ENCODE results near the gene NAV3. TPM values are rescaled to one million over a fixed set of nuclear protein-coding genes. Genes with fewer than 3 reads are reported as not detected.
A peak's percentile ranks its signal among the peaks of the same experiment; 100 is the strongest.

The NAV3 gene
- total RNA-seq, 6 donors from 2014 or later = 3.5 to 24.1 (median 8.6) TPM

GRCh38 chr12:77835969-77836368, 5.3 kb downstream of the NAV3 start:
- no peaks in the 10 kb centered on the region for H3K36me3 ChIP-seq
- no peaks in the 10 kb centered on the region for H3K9me3 ChIP-seq
- DNase-seq (no peak), ATAC-seq (ENCODE audit: low FRiP score in 2 of 2) (no peak)
- H3K4me1 ChIP-seq = no peaks in the 10 kb centered on the region
- no peak overlapping the region for H3K27ac ChIP-seq
- H3K27me3 ChIP-seq = no peaks in the 10 kb centered on the region
- H3K4me3 ChIP-seq = no peak overlapping the region
- no peak for TF ChIP-seq CTCF (IDR thresholded peaks at IDR 0.05)
- TF ChIP-seq POLR2A (IDR thresholded peaks at IDR 0.05) = no peak
- no peak for TF ChIP-seq EP300 (IDR thresholded peaks at IDR 0.05)
- no peak for TF ChIP-seq POLR2AphosphoS5 (IDR thresholded peaks at IDR 0.05)

GRCh38 chr12:77837876-77838291, 7.2 kb downstream of the NAV3 start:
- TF ChIP-seq CTCF (IDR thresholded peaks at IDR 0.05) = no peak
- TF ChIP-seq EP300 (IDR thresholded peaks at IDR 0.05) = no peak
- no peak for TF ChIP-seq POLR2AphosphoS5 (IDR thresholded peaks at IDR 0.05)
- TF ChIP-seq POLR2A (IDR thresholded peaks at IDR 0.05) = no peak
- Histone ChIP-seq H3K27ac (no peak overlapping the region), H3K4me3 (no peak overlapping the region), H3K9me3 (no peaks in the 10 kb centered on the region), H3K4me1 (peaks cover 0 to 2% (median 0%) of the 10 kb centered on the region in 4 donors), H3K27me3 (no peaks in the 10 kb centered on the region), H3K36me3 (no peaks in the 10 kb centered on the region)
- no peak for DNase-seq
- peak in 1 of 2 donors; percentile 46 for ATAC-seq (ENCODE audit: low FRiP score in 2 of 2)
- WGBS, 2 donors = 56 to 61% methylated on average over 3 of the region's 3 CpGs

- H3K27ac ChIP-seq = no peak overlapping the region
- no peaks in the 10 kb centered on the region for H3K36me3 ChIP-seq
- no peaks in the 10 kb centered on the region for H3K9me3 ChIP-seq
- no peak overlapping the region for H3K4me3 ChIP-seq
- DNase-seq (no peak), ATAC-seq (ENCODE audit: low FRiP score in 2 of 2) (no peak)
- H3K27me3 ChIP-seq = no peaks in the 10 kb centered on the region
- TF ChIP-seq CTCF (IDR thresholded peaks at IDR 0.05) = no peak
- no peak for TF ChIP-seq POLR2AphosphoS5 (IDR thresholded peaks at IDR 0.05)
- TF ChIP-seq EP300 (IDR thresholded peaks at IDR 0.05) = no peak
- TF ChIP-seq POLR2A (IDR thresholded peaks at IDR 0.05) = no peak
- H3K4me1 ChIP-seq = peaks cover 0 to 2% (median 0%) of the 10 kb centered on the region in 4 donors
Measured at GRCh38 chr12:77841521-77841920, 10.8 kb downstream of the NAV3 start.

- no peaks in the 10 kb centered on the region for H3K36me3 ChIP-seq
- ATAC-seq (ENCODE audit: low FRiP score in 2 of 2) (no peak), DNase-seq (no peak)
- 81 to 83% methylated on average over 5 of the region's 5 CpGs for WGBS, 2 donors
- no peak overlapping the region for H3K4me3 ChIP-seq
- peaks cover 0 to 2% (median 0%) of the 10 kb centered on the region in 4 donors for H3K4me1 ChIP-seq
- no peaks in the 10 kb centered on the region for H3K9me3 ChIP-seq
- H3K27me3 ChIP-seq = no peaks in the 10 kb centered on the region
- no peak overlapping the region for H3K27ac ChIP-seq
- TF ChIP-seq CTCF (IDR thresholded peaks at IDR 0.05) (no peak), POLR2A (IDR thresholded peaks at IDR 0.05) (no peak), EP300 (IDR thresholded peaks at IDR 0.05) (no peak), POLR2AphosphoS5 (IDR thresholded peaks at IDR 0.05) (no peak)
Measured at GRCh38 chr12:77842430-77842829, 11.7 kb downstream of the NAV3 start.

- Histone ChIP-seq H3K4me1 (peaks cover 0 to 10% (median 7%) of the 10 kb centered on the region in 4 donors), H3K36me3 (no peaks in the 10 kb centered on the region), H3K27ac (no peak overlapping the region), H3K9me3 (no peaks in the 10 kb centered on the region), H3K4me3 (no peak overlapping the region), H3K27me3 (no peaks in the 10 kb centered on the region)
- TF ChIP-seq EP300 (IDR thresholded peaks at IDR 0.05) (no peak), CTCF (IDR thresholded peaks at IDR 0.05) (no peak), POLR2AphosphoS5 (IDR thresholded peaks at IDR 0.05) (no peak), POLR2A (IDR thresholded peaks at IDR 0.05) (no peak)
- 79 to 84% methylated on average over 3 to 4 of the region's 4 CpGs for WGBS, 2 donors
- DNase-seq (no peak), ATAC-seq (ENCODE audit: low FRiP score in 2 of 2) (no peak)
Measured at GRCh38 chr12:77845831-77846230, 15.1 kb downstream of the NAV3 start.
